Measurements from ENCODE around the gene GBE1.

DNA sequence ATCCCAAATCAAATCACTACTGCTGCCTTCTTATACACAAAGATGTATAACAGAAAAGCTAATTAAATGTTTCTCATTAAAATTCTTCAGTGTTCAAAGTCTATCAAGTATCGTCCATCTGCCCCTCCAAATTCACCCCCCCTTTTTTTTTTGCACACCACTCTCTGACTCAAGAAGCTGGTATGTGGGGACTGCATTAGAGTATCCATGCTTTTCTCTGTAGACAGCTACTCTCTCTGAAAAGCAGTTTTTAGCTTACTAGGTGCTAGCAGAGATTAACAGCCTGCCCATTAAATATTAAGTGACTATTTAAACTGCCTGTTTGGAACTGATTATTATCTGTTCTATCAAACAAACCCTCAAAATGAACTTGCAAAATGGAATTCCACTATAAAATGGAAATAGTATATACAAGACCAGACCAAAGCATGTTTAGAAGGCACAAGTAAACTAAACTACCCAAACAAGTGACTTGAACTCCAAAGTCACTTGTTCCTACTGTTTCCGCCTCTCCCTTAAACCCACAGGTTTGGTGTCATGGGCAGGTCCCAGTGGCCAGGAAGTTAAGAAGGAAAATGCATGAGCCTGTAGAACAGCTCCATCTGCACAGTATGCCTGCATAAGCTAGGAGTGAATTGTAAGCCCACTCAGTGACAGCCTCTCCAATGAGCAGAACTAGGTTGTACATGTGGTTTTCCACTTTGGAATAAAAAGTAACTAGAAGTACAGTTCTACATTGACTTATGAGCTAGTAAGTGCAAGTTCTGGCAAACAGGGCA is 32.5 kb downstream of the GBE1 start:
- no peak for TF ChIP-seq CTCF (IDR thresholded peaks at IDR 0.05; ENCODE audit: low read length)
- no peak for TF ChIP-seq EZH2 (optimal IDR thresholded peaks at IDR 0.05; ENCODE audit: low read depth, low read length)
- no peak for TF ChIP-seq EZH2phosphoT487 (IDR thresholded peaks at IDR 0.05; ENCODE audit: low read length)

Measured in MM.1S (cell line).